ENCODE data around the gene IMP4.

Gene IMP4

GRCh38 chr2:130345091-130345490 is 2.4 kb downstream of the IMP4 start:
- Mint-ChIP-seq H3K9me3 (ENCODE audit: low read depth) (no peaks in the 10 kb centered on the region), H3K4me1 (ENCODE audit: low read depth) (peaks cover 43% of the 10 kb centered on the region), H3K36me3 (peaks cover 15% of the 10 kb centered on the region), H3K4me3 (peak overlapping the region; percentile 100), H3K27ac (peak overlapping the region; percentile 34), H3K27me3 (no peaks in the 10 kb centered on the region)

GRCh38 chr2:130345611-130346010 is 2.9 kb downstream of the IMP4 start:
- Mint-ChIP-seq H3K9me3 (ENCODE audit: low read depth) (no peaks in the 10 kb centered on the region), H3K27ac (no peak overlapping the region), H3K36me3 (peaks cover 10% of the 10 kb centered on the region), H3K4me1 (ENCODE audit: low read depth) (peaks cover 38% of the 10 kb centered on the region), H3K27me3 (no peaks in the 10 kb centered on the region), H3K4me3 (peak overlapping the region; percentile 52)

- Mint-ChIP-seq H3K4me1 (ENCODE audit: low read depth) (peaks cover 35% of the 10 kb centered on the region), H3K4me3 (peak overlapping the region; percentile 52), H3K9me3 (ENCODE audit: low read depth) (no peaks in the 10 kb centered on the region), H3K36me3 (peaks cover 10% of the 10 kb centered on the region), H3K27ac (peak overlapping the region; percentile 64), H3K27me3 (no peaks in the 10 kb centered on the region)
Observed at GRCh38 chr2:130346041-130346740, 3.5 kb downstream of the IMP4 start.

GRCh38 chr2:130346741-130347066 is 4.0 kb downstream of the IMP4 start:
- peak overlapping the region; percentile 46 for H3K4me3 Mint-ChIP-seq
- H3K9me3 Mint-ChIP-seq (ENCODE audit: low read depth): no peaks in the 10 kb centered on the region
- peaks cover 31% of the 10 kb centered on the region for H3K4me1 Mint-ChIP-seq (ENCODE audit: low read depth)
- peaks cover 8% of the 10 kb centered on the region for H3K36me3 Mint-ChIP-seq
- H3K27ac Mint-ChIP-seq: peak overlapping the region; percentile 64
- no peaks in the 10 kb centered on the region for H3K27me3 Mint-ChIP-seq

GRCh38 chr2:130347220-130347925 is 4.7 kb downstream of the IMP4 start:
- Mint-ChIP-seq H3K4me1 (ENCODE audit: low read depth) (peaks cover 29% of the 10 kb centered on the region), H3K4me3 (peak overlapping the region; percentile 15), H3K27ac (peak overlapping the region; percentile 66), H3K36me3 (peaks cover 8% of the 10 kb centered on the region), H3K9me3 (ENCODE audit: low read depth) (no peaks in the 10 kb centered on the region), H3K27me3 (no peaks in the 10 kb centered on the region)

GRCh38 chr2:130349174-130349573 is 6.5 kb downstream of the IMP4 start:
- peaks cover 24% of the 10 kb centered on the region for H3K4me1 Mint-ChIP-seq (ENCODE audit: low read depth)

GRCh38 chr2:130351711-130352110 is 9.0 kb downstream of the IMP4 start:
- peaks cover 5% of the 10 kb centered on the region for H3K36me3 Mint-ChIP-seq
- no peaks in the 10 kb centered on the region for H3K9me3 Mint-ChIP-seq (ENCODE audit: low read depth)
- no peaks in the 10 kb centered on the region for H3K27me3 Mint-ChIP-seq
- H3K27ac Mint-ChIP-seq: no peak overlapping the region
- H3K4me3 Mint-ChIP-seq: no peak overlapping the region
- H3K4me1 Mint-ChIP-seq (ENCODE audit: low read depth): peaks cover 27% of the 10 kb centered on the region

More at GRCh38 chr2:130349174-130349573, 6.5 kb downstream of the IMP4 start:
- H3K9me3 Mint-ChIP-seq (ENCODE audit: low read depth): no peaks in the 10 kb centered on the region
- H3K4me3 Mint-ChIP-seq: no peak overlapping the region
- H3K27me3 Mint-ChIP-seq: no peaks in the 10 kb centered on the region
- H3K27ac Mint-ChIP-seq: peak overlapping the region; percentile 3
- peaks cover 8% of the 10 kb centered on the region for H3K36me3 Mint-ChIP-seq

- Mint-ChIP-seq H3K4me1 (ENCODE audit: low read depth) (peaks cover 23% of the 10 kb centered on the region), H3K27me3 (no peaks in the 10 kb centered on the region), H3K4me3 (no peak overlapping the region), H3K9me3 (ENCODE audit: low read depth) (no peaks in the 10 kb centered on the region), H3K27ac (no peak overlapping the region), H3K36me3 (peaks cover 1% of the 10 kb centered on the region)
Observed at GRCh38 chr2:130352237-130352636, 9.5 kb downstream of the IMP4 start.

- Mint-ChIP-seq H3K36me3 (no peaks in the 10 kb centered on the region), H3K27ac (peak overlapping the region; percentile 6), H3K4me1 (ENCODE audit: low read depth) (peaks cover 19% of the 10 kb centered on the region), H3K27me3 (no peaks in the 10 kb centered on the region), H3K9me3 (ENCODE audit: low read depth) (no peaks in the 10 kb centered on the region), H3K4me3 (peak overlapping the region; percentile 30)
Observed at GRCh38 chr2:130353291-130354138, 10.8 kb downstream of the IMP4 start.

GRCh38 chr2:130354139-130354428 is 11.4 kb downstream of the IMP4 start:
- no peak overlapping the region for H3K27ac Mint-ChIP-seq
- H3K36me3 Mint-ChIP-seq: no peaks in the 10 kb centered on the region
- peak overlapping the region; percentile 83 for H3K4me3 Mint-ChIP-seq
- no peaks in the 10 kb centered on the region for H3K27me3 Mint-ChIP-seq
- H3K9me3 Mint-ChIP-seq (ENCODE audit: low read depth): no peaks in the 10 kb centered on the region
- peaks cover 18% of the 10 kb centered on the region for H3K4me1 Mint-ChIP-seq (ENCODE audit: low read depth)

- Mint-ChIP-seq H3K36me3 (no peaks in the 10 kb centered on the region), H3K27me3 (no peaks in the 10 kb centered on the region), H3K4me3 (peak overlapping the region; percentile 83), H3K4me1 (ENCODE audit: low read depth) (peaks cover 12% of the 10 kb centered on the region), H3K27ac (no peak overlapping the region), H3K9me3 (ENCODE audit: low read depth) (no peaks in the 10 kb centered on the region)
Observed at GRCh38 chr2:130355172-130355577, 12.5 kb downstream of the IMP4 start.

- Mint-ChIP-seq H3K9me3 (ENCODE audit: low read depth) (peaks cover 3% of the 10 kb centered on the region), H3K27ac (no peak within 1 kb of the TSS), H3K36me3 (no peaks in the 10 kb centered on the region), H3K4me3 (peak within 1 kb of the TSS; percentile 85), H3K4me1 (ENCODE audit: low read depth) (peaks cover 12% of the 10 kb centered on the region), H3K27me3 (peaks cover 2% of the 10 kb centered on the region)
Observed at GRCh38 chr2:130355578-130356431, 13.1 kb downstream of the IMP4 start, which contains the start of gene PTPN18. PTPN18 (plus strand) TSS chr2:130356056; CDS start chr2:130356108, 52 bp downstream.

- no peak overlapping the region for H3K4me3 Mint-ChIP-seq
- H3K27me3 Mint-ChIP-seq: peaks cover 2% of the 10 kb centered on the region
- peaks cover 12% of the 10 kb centered on the region for H3K4me1 Mint-ChIP-seq (ENCODE audit: low read depth)
- H3K9me3 Mint-ChIP-seq (ENCODE audit: low read depth): peaks cover 3% of the 10 kb centered on the region
- H3K36me3 Mint-ChIP-seq: no peaks in the 10 kb centered on the region
- H3K27ac Mint-ChIP-seq: no peak overlapping the region
Observed at GRCh38 chr2:130357864-130358263, 15.2 kb downstream of the IMP4 start.
